Mesothelial cell of epicardium (in vitro differentiated cells): ENCODE results near the gene LMOD2. TPM values are rescaled to one million over a fixed set of nuclear protein-coding genes. Genes with fewer than 3 reads are reported as not detected.

ENCODE experiments used
- DNase-seq, 2 experiments: peaks; one replicate each; pipeline ENCODE4 v3.0.0; 2021; ENCODE audit warnings: low spot score in 2 of 2; ENCODE audit not compliant: unreplicated experiment in 2 of 2
- H3K27ac Mint-ChIP-seq: 2 replicates; pipeline ENCODE4 v1.8.0; 2021; ENCODE audit warnings: mixed read lengths
- H3K27me3 Mint-ChIP-seq: 2 replicates; pipeline ENCODE4 v1.8.0; 2021; ENCODE audit warnings: low read depth, mixed read lengths
- H3K36me3 Mint-ChIP-seq: 2 replicates; pipeline ENCODE4 v1.8.0; 2021; ENCODE audit warnings: mixed read lengths
- H3K4me1 Mint-ChIP-seq: 2 replicates; pipeline ENCODE4 v1.8.0; 2021; ENCODE audit warnings: mixed read lengths
- H3K4me3 Mint-ChIP-seq: 2 replicates; pipeline ENCODE4 v1.8.0; 2021; ENCODE audit warnings: mild to moderate bottlenecking, moderate library complexity, mixed read lengths
- H3K9me3 Mint-ChIP-seq: 2 replicates; pipeline ENCODE4 v1.8.0; 2021; ENCODE audit warnings: mixed read lengths
- CTCF ChIP-seq: fragments of 200-600 bp; sonication (generic); IDR thresholded peaks from one replicate; pipeline ENCODE4 v1.5.0; 2021; ENCODE audit warnings: antibody characterized with exemption; ENCODE audit not compliant: unreplicated experiment
- total RNA-seq: library from RNA; stranded (reverse); gene quantifications from 3 replicates; pipeline ENCODE4 v1.2.1, GENCODE V29; 2021

The LMOD2 gene
- total RNA-seq, 1 donor from 2014 or later, result not detected

- Mint-ChIP-seq H3K4me1 (no peaks in the 10 kb centered on the region), H3K36me3 (peaks cover 23% of the 10 kb centered on the region), H3K4me3 (no peak overlapping the region), H3K27ac (peak overlapping the region; percentile 25), H3K9me3 (no peaks in the 10 kb centered on the region), H3K27me3 (no peaks in the 10 kb centered on the region)
- TF ChIP-seq CTCF, result no peak
- no peak for DNase-seq
These were observed 33.6 kb downstream of the LMOD2 start for GRCh38 chr7:123689250-123689649.

- DNase-seq, result no peak
These were observed 34.9 kb downstream of the LMOD2 start for GRCh38 chr7:123690550-123690949.

GRCh38 chr7:123692471-123692877, 36.8 kb downstream of the LMOD2 start:
- no peak for TF ChIP-seq CTCF
- Mint-ChIP-seq H3K27me3 (no peaks in the 10 kb centered on the region), H3K4me3 (no peak overlapping the region), H3K27ac (no peak overlapping the region), H3K9me3 (no peaks in the 10 kb centered on the region), H3K4me1 (peaks cover 8% of the 10 kb centered on the region), H3K36me3 (peaks cover 20% of the 10 kb centered on the region)
- no peak for DNase-seq

More at GRCh38 chr7:123690550-123690949, 34.9 kb downstream of the LMOD2 start:
- H3K36me3 Mint-ChIP-seq, result peaks cover 20% of the 10 kb centered on the region
- H3K4me1 Mint-ChIP-seq, result no peaks in the 10 kb centered on the region
- H3K9me3 Mint-ChIP-seq, result no peaks in the 10 kb centered on the region
- no peak overlapping the region for H3K27ac Mint-ChIP-seq
- no peak overlapping the region for H3K4me3 Mint-ChIP-seq
- H3K27me3 Mint-ChIP-seq, result no peaks in the 10 kb centered on the region
- no peak for TF ChIP-seq CTCF

GRCh38 chr7:123695944-123696677, 40.4 kb downstream of the LMOD2 start:
- DNase-seq, result no peak
- H3K27ac Mint-ChIP-seq, result no peak overlapping the region
- no peak for TF ChIP-seq CTCF
- H3K4me3 Mint-ChIP-seq, result no peak overlapping the region
- H3K27me3 Mint-ChIP-seq, result no peaks in the 10 kb centered on the region
- H3K4me1 Mint-ChIP-seq, result peaks cover 8% of the 10 kb centered on the region
- H3K36me3 Mint-ChIP-seq, result peaks cover 23% of the 10 kb centered on the region
- no peaks in the 10 kb centered on the region for H3K9me3 Mint-ChIP-seq

- TF ChIP-seq CTCF, result no peak
- H3K9me3 Mint-ChIP-seq, result no peaks in the 10 kb centered on the region
- no peak overlapping the region for H3K4me3 Mint-ChIP-seq
- DNase-seq, result no peak
- peaks cover 26% of the 10 kb centered on the region for H3K36me3 Mint-ChIP-seq
- no peak overlapping the region for H3K27ac Mint-ChIP-seq
- H3K4me1 Mint-ChIP-seq, result peaks cover 8% of the 10 kb centered on the region
- no peaks in the 10 kb centered on the region for H3K27me3 Mint-ChIP-seq
These were observed 49.7 kb downstream of the LMOD2 start for GRCh38 chr7:123705211-123705901.
